GM12864 (cell line): Measurements from ENCODE around the gene TMEM72.

Experiments used
- DNase-seq: peaks from one replicate; pipeline ENCODE4 v3.0.0-alpha.2; 2011; ENCODE audit warnings: low read depth
- H3K4me3 ChIP-seq: 2 replicates; pipeline ENCODE4 v1.5.1; 2011; ENCODE audit warnings: mild to moderate bottlenecking, low read depth, low read length, control low read depth
- CTCF ChIP-seq: IDR thresholded peaks from 2 replicates; pipeline ENCODE4 v1.5.1; 2011; ENCODE audit warnings: low read depth, mild to moderate bottlenecking, moderate library complexity, low read length, control low read depth, inconsistent platforms; ENCODE audit errors: missing control alignments

Gene TMEM72

GRCh38 chr10:44937196-44938005, 26.3 kb downstream of the TMEM72 start:
- H3K4me3 ChIP-seq = no peak overlapping the region
- DNase-seq = no peak
- no peak for TF ChIP-seq CTCF

- no peak overlapping the region for H3K4me3 ChIP-seq
- no peak for DNase-seq
- TF ChIP-seq CTCF = no peak
These were observed 27.8 kb downstream of the TMEM72 start for GRCh38 chr10:44938956-44939355.

GRCh38 chr10:44939691-44940401, 28.7 kb downstream of the TMEM72 start:
- H3K4me3 ChIP-seq = no peak overlapping the region
- DNase-seq = no peak
- TF ChIP-seq CTCF = no peak

- TF ChIP-seq CTCF = no peak
- no peak overlapping the region for H3K4me3 ChIP-seq
- no peak for DNase-seq
These were observed 33.2 kb downstream of the TMEM72 start for GRCh38 chr10:44944354-44944753.

- no peak for TF ChIP-seq CTCF
- peak; percentile 35 for DNase-seq
- H3K4me3 ChIP-seq = no peak overlapping the region
These were observed 35.1 kb downstream of the TMEM72 start for GRCh38 chr10:44946205-44946604.

- TF ChIP-seq CTCF = no peak
- DNase-seq = peak; percentile 65
- H3K4me3 ChIP-seq = no peak overlapping the region
These were observed 36.4 kb downstream of the TMEM72 start for GRCh38 chr10:44947371-44948152.
